ENCODE data around the gene YIPF2. TPM values are rescaled to one million over a fixed set of nuclear protein-coding genes. Genes with fewer than 3 reads are reported as not detected.

YIPF2 gene
- total and polyA plus RNA-seq, 10 of the 15 experiments (the other 5 are each of a cell fraction or from before 2014, with no cell fraction given) = 0.92 to 38.9 (median 17.6) TPM

DNA sequence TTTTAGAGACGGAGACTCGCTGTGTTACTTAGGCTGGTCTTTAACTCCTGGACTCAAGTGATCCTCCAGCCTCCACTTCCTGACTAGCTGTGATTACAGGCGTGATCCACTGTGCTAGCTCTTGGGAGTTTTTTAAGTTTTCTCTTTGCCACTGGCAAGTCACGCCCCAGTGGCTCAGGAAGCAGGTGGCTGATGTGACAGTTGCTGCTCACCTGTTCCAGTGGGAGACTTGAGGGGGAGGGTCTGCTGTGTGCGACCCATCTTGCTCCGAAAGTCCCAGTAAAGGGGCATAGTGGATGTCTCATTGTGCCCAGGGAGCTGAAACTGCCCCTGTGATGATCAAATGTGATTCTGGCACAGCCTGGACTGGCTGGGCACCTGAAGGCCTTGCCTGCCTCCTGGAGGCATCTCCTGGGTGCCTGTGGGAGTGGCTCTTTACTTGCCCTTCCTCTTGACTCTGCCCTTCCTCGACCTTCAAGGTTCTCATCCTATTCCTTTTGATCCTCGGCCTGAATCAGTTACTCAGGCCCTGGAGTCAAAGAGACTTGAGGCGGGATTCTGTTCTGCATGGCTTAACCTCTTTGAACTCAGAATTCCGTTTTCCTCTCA, 40.2 kb upstream of the YIPF2 start (continued):
- TF ChIP-seq, protein P1, sequence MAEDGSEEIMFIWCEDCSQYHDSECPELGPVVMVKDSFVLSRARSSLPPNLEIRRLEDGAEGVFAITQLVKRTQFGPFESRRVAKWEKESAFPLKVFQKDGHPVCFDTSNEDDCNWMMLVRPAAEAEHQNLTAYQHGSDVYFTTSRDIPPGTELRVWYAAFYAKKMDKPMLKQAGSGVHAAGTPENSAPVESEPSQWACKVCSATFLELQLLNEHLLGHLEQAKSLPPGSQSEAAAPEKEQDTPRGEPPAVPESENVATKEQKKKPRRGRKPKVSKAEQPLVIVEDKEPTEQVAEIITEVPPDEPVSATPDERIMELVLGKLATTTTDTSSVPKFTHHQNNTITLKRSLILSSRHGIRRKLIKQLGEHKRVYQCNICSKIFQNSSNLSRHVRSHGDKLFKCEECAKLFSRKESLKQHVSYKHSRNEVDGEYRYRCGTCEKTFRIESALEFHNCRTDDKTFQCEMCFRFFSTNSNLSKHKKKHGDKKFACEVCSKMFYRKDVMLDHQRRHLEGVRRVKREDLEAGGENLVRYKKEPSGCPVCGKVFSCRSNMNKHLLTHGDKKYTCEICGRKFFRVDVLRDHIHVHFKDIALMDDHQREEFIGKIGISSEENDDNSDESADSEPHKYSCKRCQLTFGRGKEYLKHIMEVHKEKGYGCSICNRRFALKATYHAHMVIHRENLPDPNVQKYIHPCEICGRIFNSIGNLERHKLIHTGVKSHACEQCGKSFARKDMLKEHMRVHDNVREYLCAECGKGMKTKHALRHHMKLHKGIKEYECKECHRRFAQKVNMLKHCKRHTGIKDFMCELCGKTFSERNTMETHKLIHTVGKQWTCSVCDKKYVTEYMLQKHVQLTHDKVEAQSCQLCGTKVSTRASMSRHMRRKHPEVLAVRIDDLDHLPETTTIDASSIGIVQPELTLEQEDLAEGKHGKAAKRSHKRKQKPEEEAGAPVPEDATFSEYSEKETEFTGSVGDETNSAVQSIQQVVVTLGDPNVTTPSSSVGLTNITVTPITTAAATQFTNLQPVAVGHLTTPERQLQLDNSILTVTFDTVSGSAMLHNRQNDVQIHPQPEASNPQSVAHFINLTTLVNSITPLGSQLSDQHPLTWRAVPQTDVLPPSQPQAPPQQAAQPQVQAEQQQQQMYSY (CRISPR knock-in tag; IDR thresholded peaks at IDR 0.05) = no peak
- TF ChIP-seq PAX5 (IDR thresholded peaks at IDR 0.05; ENCODE audit: borderline replicate concordance, low read depth, low read length) (peak; percentile 91), RAD51 (IDR thresholded peaks at IDR 0.05) (no peak), YY1 (IDR thresholded peaks at IDR 0.05; ENCODE audit: low read depth, low read length) (0 out of 2 replicates have a peak, but pooled peaks have one; percentile 9), SMARCA5 (IDR thresholded peaks at IDR 0.05) (no peak), TAF1 (IDR thresholded peaks at IDR 0.05; ENCODE audit: borderline replicate concordance, low read depth, low read length) (no peak), POU2F2 (IDR thresholded peaks at IDR 0.05; ENCODE audit: borderline replicate concordance, low read depth, low read length) (no peak), TCF7 (IDR thresholded peaks at IDR 0.05; ENCODE audit: borderline replicate concordance) (no peak), BACH1 (IDR thresholded peaks at IDR 0.05; ENCODE audit: borderline replicate concordance) (peak; percentile 29; the same call in 1 of the 2 replicates), SPI1 (IDR thresholded peaks at IDR 0.05; ENCODE audit: borderline replicate concordance, insufficient read depth, low read depth, low read length) (no peak), SIN3A (IDR thresholded peaks at IDR 0.05; ENCODE audit: low read depth, low read length) (no peak), EGR1 (IDR thresholded peaks at IDR 0.05; ENCODE audit: borderline replicate concordance in 1 of 2, low read depth in 2 of 2, low read length in 2 of 2) (no peak), FOXM1 (IDR thresholded peaks at IDR 0.05; ENCODE audit: low read depth, low read length) (no peak), RAD21 (IDR thresholded peaks at IDR 0.05; ENCODE audit: insufficient read depth, low read depth, low read length) (0 out of 2 replicates have a peak, but pooled peaks have one; percentile 3), YBX1 (IDR thresholded peaks at IDR 0.05) (no peak), POLR2A (IDR thresholded peaks at IDR 0.05; ENCODE audit: low read depth, low read length) (peak; percentile 29; the same call in 1 of the 2 replicates)
- TF ChIP-seq, protein P2, sequence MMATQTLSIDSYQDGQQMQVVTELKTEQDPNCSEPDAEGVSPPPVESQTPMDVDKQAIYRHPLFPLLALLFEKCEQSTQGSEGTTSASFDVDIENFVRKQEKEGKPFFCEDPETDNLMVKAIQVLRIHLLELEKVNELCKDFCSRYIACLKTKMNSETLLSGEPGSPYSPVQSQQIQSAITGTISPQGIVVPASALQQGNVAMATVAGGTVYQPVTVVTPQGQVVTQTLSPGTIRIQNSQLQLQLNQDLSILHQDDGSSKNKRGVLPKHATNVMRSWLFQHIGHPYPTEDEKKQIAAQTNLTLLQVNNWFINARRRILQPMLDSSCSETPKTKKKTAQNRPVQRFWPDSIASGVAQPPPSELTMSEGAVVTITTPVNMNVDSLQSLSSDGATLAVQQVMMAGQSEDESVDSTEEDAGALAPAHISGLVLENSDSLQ (IDR thresholded peaks at IDR 0.05) = 0 out of 2 replicates have a peak, but pooled peaks have one; percentile 30
- TF ChIP-seq, protein P3, sequence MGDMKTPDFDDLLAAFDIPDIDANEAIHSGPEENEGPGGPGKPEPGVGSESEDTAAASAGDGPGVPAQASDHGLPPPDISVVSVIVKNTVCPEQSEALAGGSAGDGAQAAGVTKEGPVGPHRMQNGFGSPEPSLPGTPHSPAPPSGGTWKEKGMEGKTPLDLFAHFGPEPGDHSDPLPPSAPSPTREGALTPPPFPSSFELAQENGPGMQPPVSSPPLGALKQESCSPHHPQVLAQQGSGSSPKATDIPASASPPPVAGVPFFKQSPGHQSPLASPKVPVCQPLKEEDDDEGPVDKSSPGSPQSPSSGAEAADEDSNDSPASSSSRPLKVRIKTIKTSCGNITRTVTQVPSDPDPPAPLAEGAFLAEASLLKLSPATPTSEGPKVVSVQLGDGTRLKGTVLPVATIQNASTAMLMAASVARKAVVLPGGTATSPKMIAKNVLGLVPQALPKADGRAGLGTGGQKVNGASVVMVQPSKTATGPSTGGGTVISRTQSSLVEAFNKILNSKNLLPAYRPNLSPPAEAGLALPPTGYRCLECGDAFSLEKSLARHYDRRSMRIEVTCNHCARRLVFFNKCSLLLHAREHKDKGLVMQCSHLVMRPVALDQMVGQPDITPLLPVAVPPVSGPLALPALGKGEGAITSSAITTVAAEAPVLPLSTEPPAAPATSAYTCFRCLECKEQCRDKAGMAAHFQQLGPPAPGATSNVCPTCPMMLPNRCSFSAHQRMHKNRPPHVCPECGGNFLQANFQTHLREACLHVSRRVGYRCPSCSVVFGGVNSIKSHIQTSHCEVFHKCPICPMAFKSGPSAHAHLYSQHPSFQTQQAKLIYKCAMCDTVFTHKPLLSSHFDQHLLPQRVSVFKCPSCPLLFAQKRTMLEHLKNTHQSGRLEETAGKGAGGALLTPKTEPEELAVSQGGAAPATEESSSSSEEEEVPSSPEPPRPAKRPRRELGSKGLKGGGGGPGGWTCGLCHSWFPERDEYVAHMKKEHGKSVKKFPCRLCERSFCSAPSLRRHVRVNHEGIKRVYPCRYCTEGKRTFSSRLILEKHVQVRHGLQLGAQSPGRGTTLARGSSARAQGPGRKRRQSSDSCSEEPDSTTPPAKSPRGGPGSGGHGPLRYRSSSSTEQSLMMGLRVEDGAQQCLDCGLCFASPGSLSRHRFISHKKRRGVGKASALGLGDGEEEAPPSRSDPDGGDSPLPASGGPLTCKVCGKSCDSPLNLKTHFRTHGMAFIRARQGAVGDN (IDR thresholded peaks at IDR 0.05) = 0 out of 2 replicates have a peak, but pooled peaks have one; percentile 29
- TF ChIP-seq, protein P4, sequence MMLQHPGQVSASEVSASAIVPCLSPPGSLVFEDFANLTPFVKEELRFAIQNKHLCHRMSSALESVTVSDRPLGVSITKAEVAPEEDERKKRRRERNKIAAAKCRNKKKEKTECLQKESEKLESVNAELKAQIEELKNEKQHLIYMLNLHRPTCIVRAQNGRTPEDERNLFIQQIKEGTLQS (IDR thresholded peaks at IDR 0.05; ENCODE audit: borderline replicate concordance, extremely low read depth, low read depth, low read length) = no peak
